HepG2 (cell line): Measurements from ENCODE around the gene SNX11. TPM values are rescaled to one million over a fixed set of nuclear protein-coding genes. Genes with fewer than 3 reads are reported as not detected.

Experiments used
- AKAP8 ChIP-seq: sonication (generic); formaldehyde crosslinking; IDR thresholded peaks from 2 replicates; pipeline ENCODE4 v1.5.1; 2020; ENCODE audit warnings: mild to moderate bottlenecking, missing genetic modification reagents
- ATF7 ChIP-seq, 2 experiments: fragments of 450-650 bp in 1 of 2; sonication (generic) in 1 of 2; formaldehyde crosslinking in 1 of 2; IDR thresholded peaks; 2 replicates each; pipeline versions ENCODE4 v1.4.0 to v1.6.1; 2016 to 2020; ENCODE audit warnings: antibody characterized with exemption in 1 of 2, mild to moderate bottlenecking in 1 of 2, missing genetic modification reagents in 1 of 2
- FLYWCH1 ChIP-seq: sonication (generic); formaldehyde crosslinking; IDR thresholded peaks from 2 replicates; pipeline ENCODE4 v1.8.1; 2023; ENCODE audit warnings: mild to moderate bottlenecking, missing genetic modification reagents
- HDAC6 ChIP-seq: fragments of 200-600 bp; sonication (generic); IDR thresholded peaks from 2 replicates; pipeline ENCODE4 v1.7.0; 2017; ENCODE audit warnings: mild to moderate bottlenecking, antibody characterized with exemption, low read length, low read depth
- LCORL ChIP-seq, 2 experiments: fragments of 450-650 bp in 1 of 2; sonication (generic) in 1 of 2; formaldehyde crosslinking in 1 of 2; IDR thresholded peaks; 2 replicates each; pipeline versions ENCODE4 v1.5.0 to v1.6.1; 2017 to 2020; ENCODE audit warnings: antibody characterized with exemption in 1 of 2, missing genetic modification reagents in 1 of 2
- RELA ChIP-seq: sonication (generic); formaldehyde crosslinking; IDR thresholded peaks from 2 replicates; pipeline ENCODE4 v1.4.0; 2020; ENCODE audit warnings: missing genetic modification reagents
- RORA ChIP-seq: sonication (generic); formaldehyde crosslinking; IDR thresholded peaks from 2 replicates; pipeline ENCODE4 v1.5.0; 2020; ENCODE audit warnings: mild to moderate bottlenecking, missing genetic modification reagents, moderate library complexity
- SMAD9 ChIP-seq: sonication (generic); formaldehyde crosslinking; IDR thresholded peaks from 2 replicates; pipeline ENCODE4 v1.5.1; 2020; ENCODE audit warnings: mild to moderate bottlenecking, missing genetic modification reagents
- SRF ChIP-seq: IDR thresholded peaks from 2 replicates; pipeline ENCODE4 v1.6.1; 2011; ENCODE audit warnings: mild to moderate bottlenecking, low read depth, low read length, moderate library complexity
- ZBTB7B ChIP-seq: sonication (generic); formaldehyde crosslinking; IDR thresholded peaks from 2 replicates; pipeline ENCODE4 v1.4.0; 2020; ENCODE audit warnings: missing genetic modification reagents
- ZNF121 ChIP-seq: sonication (generic); formaldehyde crosslinking; IDR thresholded peaks from 2 replicates; pipeline ENCODE4 v1.5.0; 2020; ENCODE audit warnings: mild to moderate bottlenecking, missing genetic modification reagents
- ZNF577 ChIP-seq: sonication (generic); formaldehyde crosslinking; IDR thresholded peaks from 2 replicates; pipeline ENCODE4 v1.4.0; 2020; ENCODE audit warnings: mild to moderate bottlenecking, low read depth, missing genetic modification reagents, borderline replicate concordance
- polyA plus RNA-seq, 8 experiments: library from polyadenylated mRNA; depleted of rRNA in 3 of 8; stranded (reverse) in 7 of 8; unstranded in 1 of 8; fragments of >200 nt; fragmentation: Illumina TruSeq in 4 of 8; extraction: Trizol in 4 of 8; gene quantifications; 2 replicates each; pipeline versions ENCODE4 v1.2.1 to v1.2.3, GENCODE V29; 2011 to 2016; ENCODE audit warnings: low read depth in 4 of 8, missing spikeins in 1 of 8, mixed read lengths in 1 of 8; ENCODE audit not compliant: insufficient read depth in 1 of 8
- total RNA-seq, 5 experiments: library from RNA; depleted of rRNA; stranded (reverse); fragments of >200 nt; fragmentation: Illumina TruSeq; extraction: Trizol; gene quantifications; 2 replicates each; pipeline ENCODE4 v1.2.3, GENCODE V29; 2016; ENCODE audit warnings: low read depth in 1 of 5
- TF ChIP-seq, protein P1 (sequence below): sonication (generic); formaldehyde crosslinking; IDR thresholded peaks from 2 replicates; pipeline ENCODE4 v1.5.0; 2020; ENCODE audit warnings: missing genetic modification reagents
- TF ChIP-seq, protein P2 (sequence below): conservative IDR thresholded peaks from 2 replicates; pipeline ENCODE4 v1.6.1; 2018; ENCODE audit warnings: missing genetic modification reagents
- TF ChIP-seq, protein P3 (sequence below): sonication (generic); formaldehyde crosslinking; IDR thresholded peaks from 2 replicates; pipeline ENCODE4 v1.5.1; 2020; ENCODE audit warnings: missing genetic modification reagents, mild to moderate bottlenecking, borderline replicate concordance
- TF ChIP-seq, protein P4 (sequence below): IDR thresholded peaks from 2 replicates; pipeline ENCODE4 v1.6.1; 2012; ENCODE audit warnings: low read length, improper control_type of control experiment
- TF ChIP-seq, protein P5 (sequence below): sonication (generic); formaldehyde crosslinking; IDR thresholded peaks from 2 replicates; pipeline ENCODE4 v1.8.0; 2023; ENCODE audit warnings: mild to moderate bottlenecking, missing genetic modification reagents

The SNX11 gene
- total and polyA plus RNA-seq, 2 of the 13 experiments (the other 11 are each of a cell fraction or from before 2014, with no cell fraction given), result 12.9 to 14.0 TPM

DNA sequence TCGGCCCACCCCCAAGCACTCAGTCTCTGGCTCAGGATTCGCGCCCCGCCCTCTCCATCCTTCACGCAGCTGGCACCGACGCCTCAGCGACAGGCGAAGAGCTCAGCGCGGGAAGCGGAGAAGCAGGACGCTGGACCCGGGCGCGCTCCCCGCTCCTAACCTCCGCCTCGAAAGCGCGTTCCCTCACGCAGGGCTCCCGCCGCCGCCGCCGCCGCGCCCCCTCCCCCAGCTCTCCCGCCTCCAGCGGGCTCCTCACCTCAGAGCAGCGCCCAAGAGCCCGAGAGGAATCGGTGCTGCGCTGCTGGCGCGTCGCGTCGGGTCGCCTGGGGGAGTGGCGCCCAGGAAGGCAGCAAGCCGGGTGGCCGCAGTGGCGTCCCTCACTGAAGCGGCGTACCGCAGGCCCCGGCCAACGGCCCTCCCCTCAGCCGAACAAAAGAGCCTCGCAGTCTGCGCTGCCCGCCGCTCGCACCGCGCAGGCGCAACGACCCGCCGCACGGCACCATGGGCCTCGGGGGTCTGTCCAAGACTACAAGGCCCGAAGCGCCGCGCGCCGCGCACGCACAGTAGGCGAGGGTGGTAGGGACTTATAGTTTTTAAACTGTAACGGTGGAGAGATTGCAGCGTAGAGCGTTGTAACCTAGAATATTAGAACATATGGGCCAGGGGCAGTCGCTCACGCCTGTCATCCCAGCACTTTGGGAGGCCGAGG, 6.4 kb upstream of the SNX11 start, which contains the start of gene CBX1 (continued):
- TF ChIP-seq, protein P1, sequence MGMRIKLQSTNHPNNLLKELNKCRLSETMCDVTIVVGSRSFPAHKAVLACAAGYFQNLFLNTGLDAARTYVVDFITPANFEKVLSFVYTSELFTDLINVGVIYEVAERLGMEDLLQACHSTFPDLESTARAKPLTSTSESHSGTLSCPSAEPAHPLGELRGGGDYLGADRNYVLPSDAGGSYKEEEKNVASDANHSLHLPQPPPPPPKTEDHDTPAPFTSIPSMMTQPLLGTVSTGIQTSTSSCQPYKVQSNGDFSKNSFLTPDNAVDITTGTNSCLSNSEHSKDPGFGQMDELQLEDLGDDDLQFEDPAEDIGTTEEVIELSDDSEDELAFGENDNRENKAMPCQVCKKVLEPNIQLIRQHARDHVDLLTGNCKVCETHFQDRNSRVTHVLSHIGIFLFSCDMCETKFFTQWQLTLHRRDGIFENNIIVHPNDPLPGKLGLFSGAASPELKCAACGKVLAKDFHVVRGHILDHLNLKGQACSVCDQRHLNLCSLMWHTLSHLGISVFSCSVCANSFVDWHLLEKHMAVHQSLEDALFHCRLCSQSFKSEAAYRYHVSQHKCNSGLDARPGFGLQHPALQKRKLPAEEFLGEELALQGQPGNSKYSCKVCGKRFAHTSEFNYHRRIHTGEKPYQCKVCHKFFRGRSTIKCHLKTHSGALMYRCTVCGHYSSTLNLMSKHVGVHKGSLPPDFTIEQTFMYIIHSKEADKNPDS (CRISPR knock-in tag), result 0 out of 2 replicates have a peak, but pooled peaks have one; percentile 63
- no peak for TF ChIP-seq FLYWCH1 (CRISPR knock-in tag)
- no peak for TF ChIP-seq LCORL (IDR thresholded peaks at IDR 0.05)
- TF ChIP-seq LCORL (CRISPR knock-in tag; IDR thresholded peaks at IDR 0.05), result peak; percentile 81
- TF ChIP-seq ATF7 (IDR thresholded peaks at IDR 0.05), result no peak
- TF ChIP-seq ATF7 (CRISPR knock-in tag; IDR thresholded peaks at IDR 0.05), result peak; percentile 22; the same call in 1 of the 2 replicates
- TF ChIP-seq, protein P2, sequence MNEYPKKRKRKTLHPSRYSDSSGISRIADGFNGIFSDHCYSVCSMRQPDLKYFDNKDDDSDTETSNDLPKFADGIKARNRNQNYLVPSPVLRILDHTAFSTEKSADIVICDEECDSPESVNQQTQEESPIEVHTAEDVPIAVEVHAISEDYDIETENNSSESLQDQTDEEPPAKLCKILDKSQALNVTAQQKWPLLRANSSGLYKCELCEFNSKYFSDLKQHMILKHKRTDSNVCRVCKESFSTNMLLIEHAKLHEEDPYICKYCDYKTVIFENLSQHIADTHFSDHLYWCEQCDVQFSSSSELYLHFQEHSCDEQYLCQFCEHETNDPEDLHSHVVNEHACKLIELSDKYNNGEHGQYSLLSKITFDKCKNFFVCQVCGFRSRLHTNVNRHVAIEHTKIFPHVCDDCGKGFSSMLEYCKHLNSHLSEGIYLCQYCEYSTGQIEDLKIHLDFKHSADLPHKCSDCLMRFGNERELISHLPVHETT (CRISPR knock-in tag), result peak; percentile 61; the same call in 1 of the 2 replicates
- no peak for TF ChIP-seq RORA (CRISPR knock-in tag)
- no peak for TF ChIP-seq SRF
- TF ChIP-seq, protein P3, sequence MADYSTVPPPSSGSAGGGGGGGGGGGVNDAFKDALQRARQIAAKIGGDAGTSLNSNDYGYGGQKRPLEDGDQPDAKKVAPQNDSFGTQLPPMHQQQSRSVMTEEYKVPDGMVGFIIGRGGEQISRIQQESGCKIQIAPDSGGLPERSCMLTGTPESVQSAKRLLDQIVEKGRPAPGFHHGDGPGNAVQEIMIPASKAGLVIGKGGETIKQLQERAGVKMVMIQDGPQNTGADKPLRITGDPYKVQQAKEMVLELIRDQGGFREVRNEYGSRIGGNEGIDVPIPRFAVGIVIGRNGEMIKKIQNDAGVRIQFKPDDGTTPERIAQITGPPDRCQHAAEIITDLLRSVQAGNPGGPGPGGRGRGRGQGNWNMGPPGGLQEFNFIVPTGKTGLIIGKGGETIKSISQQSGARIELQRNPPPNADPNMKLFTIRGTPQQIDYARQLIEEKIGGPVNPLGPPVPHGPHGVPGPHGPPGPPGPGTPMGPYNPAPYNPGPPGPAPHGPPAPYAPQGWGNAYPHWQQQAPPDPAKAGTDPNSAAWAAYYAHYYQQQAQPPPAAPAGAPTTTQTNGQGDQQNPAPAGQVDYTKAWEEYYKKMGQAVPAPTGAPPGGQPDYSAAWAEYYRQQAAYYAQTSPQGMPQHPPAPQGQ (CRISPR knock-in tag), result no peak
- no peak for TF ChIP-seq RELA (CRISPR knock-in tag)
- TF ChIP-seq ZNF121 (CRISPR knock-in tag), result peak; percentile 59; the same call in 1 of the 2 replicates
- peak; percentile 73; the same call in 1 of the 2 replicates for TF ChIP-seq AKAP8 (CRISPR knock-in tag)
- no peak for TF ChIP-seq SMAD9
- TF ChIP-seq, protein P4, sequence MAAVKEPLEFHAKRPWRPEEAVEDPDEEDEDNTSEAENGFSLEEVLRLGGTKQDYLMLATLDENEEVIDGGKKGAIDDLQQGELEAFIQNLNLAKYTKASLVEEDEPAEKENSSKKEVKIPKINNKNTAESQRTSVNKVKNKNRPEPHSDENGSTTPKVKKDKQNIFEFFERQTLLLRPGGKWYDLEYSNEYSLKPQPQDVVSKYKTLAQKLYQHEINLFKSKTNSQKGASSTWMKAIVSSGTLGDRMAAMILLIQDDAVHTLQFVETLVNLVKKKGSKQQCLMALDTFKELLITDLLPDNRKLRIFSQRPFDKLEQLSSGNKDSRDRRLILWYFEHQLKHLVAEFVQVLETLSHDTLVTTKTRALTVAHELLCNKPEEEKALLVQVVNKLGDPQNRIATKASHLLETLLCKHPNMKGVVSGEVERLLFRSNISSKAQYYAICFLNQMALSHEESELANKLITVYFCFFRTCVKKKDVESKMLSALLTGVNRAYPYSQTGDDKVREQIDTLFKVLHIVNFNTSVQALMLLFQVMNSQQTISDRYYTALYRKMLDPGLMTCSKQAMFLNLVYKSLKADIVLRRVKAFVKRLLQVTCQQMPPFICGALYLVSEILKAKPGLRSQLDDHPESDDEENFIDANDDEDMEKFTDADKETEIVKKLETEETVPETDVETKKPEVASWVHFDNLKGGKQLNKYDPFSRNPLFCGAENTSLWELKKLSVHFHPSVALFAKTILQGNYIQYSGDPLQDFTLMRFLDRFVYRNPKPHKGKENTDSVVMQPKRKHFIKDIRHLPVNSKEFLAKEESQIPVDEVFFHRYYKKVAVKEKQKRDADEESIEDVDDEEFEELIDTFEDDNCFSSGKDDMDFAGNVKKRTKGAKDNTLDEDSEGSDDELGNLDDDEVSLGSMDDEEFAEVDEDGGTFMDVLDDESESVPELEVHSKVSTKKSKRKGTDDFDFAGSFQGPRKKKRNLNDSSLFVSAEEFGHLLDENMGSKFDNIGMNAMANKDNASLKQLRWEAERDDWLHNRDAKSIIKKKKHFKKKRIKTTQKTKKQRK, result no peak
- TF ChIP-seq ZBTB7B (CRISPR knock-in tag), result peak; percentile 48
- TF ChIP-seq HDAC6, result no peak
- TF ChIP-seq ZNF577 (CRISPR knock-in tag), result 0 out of 2 replicates have a peak, but pooled peaks have one; percentile 38
- TF ChIP-seq, protein P5, sequence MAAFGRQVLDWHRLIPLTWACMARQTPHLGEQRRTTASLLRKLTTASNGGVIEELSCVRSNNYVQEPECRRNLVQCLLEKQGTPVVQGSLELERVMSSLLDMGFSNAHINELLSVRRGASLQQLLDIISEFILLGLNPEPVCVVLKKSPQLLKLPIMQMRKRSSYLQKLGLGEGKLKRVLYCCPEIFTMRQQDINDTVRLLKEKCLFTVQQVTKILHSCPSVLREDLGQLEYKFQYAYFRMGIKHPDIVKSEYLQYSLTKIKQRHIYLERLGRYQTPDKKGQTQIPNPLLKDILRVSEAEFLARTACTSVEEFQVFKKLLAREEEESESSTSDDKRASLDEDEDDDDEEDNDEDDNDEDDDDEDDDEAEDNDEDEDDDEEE, result peak; percentile 95
